IPS-NIHi11 (cell line): ENCODE data around the gene EPC2.
A peak's percentile ranks its signal among the peaks of the same experiment; 100 is the strongest.
"Not testable (repeated sequence)": the region's sequence is repeated elsewhere in the genome, so short reads cannot be mapped to it uniquely, and the experiment has no call there.

Source experiments
- DNase-seq: peaks from one replicate; pipeline ENCODE4 v3.0.0; 2012; ENCODE audit warnings: mixed read lengths, low spot score

EPC2 gene

GRCh38 chr2:148640767-148641166 lies 3.8 kb upstream of the EPC2 start:
- DNase-seq = no peak

- no peak for DNase-seq
Observed at GRCh38 chr2:148642112-148642744, 2.3 kb upstream of the EPC2 start.

- DNase-seq = no peak
Observed at GRCh38 chr2:148642891-148643416, 1.6 kb upstream of the EPC2 start.

- DNase-seq = no peak
Observed at GRCh38 chr2:148643421-148643820, 1.1 kb upstream of the EPC2 start.

- peak; percentile 86 for DNase-seq
Observed at GRCh38 chr2:148644883-148645538, 460 bp downstream of the EPC2 start.

- peak; percentile 55 for DNase-seq
Observed at GRCh38 chr2:148645539-148646230, 1.1 kb downstream of the EPC2 start.

- no peak for DNase-seq
Observed at GRCh38 chr2:148646231-148646559, 1.6 kb downstream of the EPC2 start.

- not testable (repeated sequence) for DNase-seq
Observed at GRCh38 chr2:148647711-148648110, 3.2 kb downstream of the EPC2 start.

- DNase-seq = no peak
Observed at GRCh38 chr2:148649936-148650335, 5.4 kb downstream of the EPC2 start.

GRCh38 chr2:148650881-148651280 lies 6.3 kb downstream of the EPC2 start:
- no peak for DNase-seq

- DNase-seq = no peak
Observed at GRCh38 chr2:148651972-148652371, 7.4 kb downstream of the EPC2 start.

- no peak for DNase-seq
Observed at GRCh38 chr2:148653437-148653836, 8.9 kb downstream of the EPC2 start.

GRCh38 chr2:148654435-148654834 lies 9.9 kb downstream of the EPC2 start:
- no peak for DNase-seq

GRCh38 chr2:148656516-148656915 lies 12.0 kb downstream of the EPC2 start:
- DNase-seq = no peak

GRCh38 chr2:148658807-148659722 lies 14.5 kb downstream of the EPC2 start:
- no peak for DNase-seq

GRCh38 chr2:148660999-148661398 lies 16.4 kb downstream of the EPC2 start:
- no peak for DNase-seq

GRCh38 chr2:148662332-148662731 lies 17.8 kb downstream of the EPC2 start:
- not testable (repeated sequence) for DNase-seq

GRCh38 chr2:148664229-148664628 lies 19.7 kb downstream of the EPC2 start:
- DNase-seq = no peak

GRCh38 chr2:148666555-148666954 lies 22.0 kb downstream of the EPC2 start:
- DNase-seq = no peak

- DNase-seq = no peak
Observed at GRCh38 chr2:148667113-148667836, 22.7 kb downstream of the EPC2 start.

- DNase-seq = no peak
Observed at GRCh38 chr2:148670773-148671172, 26.2 kb downstream of the EPC2 start.
